Kidney epithelial cell (primary cell): ENCODE data around the gene LIPE. TPM values are rescaled to one million over a fixed set of nuclear protein-coding genes. Genes with fewer than 3 reads are reported as not detected.

Experiments used
- DNase-seq: peaks from one replicate; pipeline ENCODE4 v3.0.0-alpha.2; 2010; ENCODE audit warnings: low read depth
- H3K27me3 ChIP-seq: 2 replicates; pipeline ENCODE4 v1.6.0; 2011; ENCODE audit warnings: low read length; ENCODE audit not compliant: control insufficient read depth, insufficient read depth
- H3K36me3 ChIP-seq: 2 replicates; pipeline ENCODE4 v1.5.1; 2011; ENCODE audit warnings: low read length; ENCODE audit not compliant: control insufficient read depth, insufficient read depth
- H3K4me3 ChIP-seq: 2 replicates; pipeline ENCODE4 v1.5.1; 2011; ENCODE audit warnings: low read depth, mild to moderate bottlenecking, control low read depth, low read length
- CTCF ChIP-seq: IDR thresholded peaks from 2 replicates; pipeline ENCODE4 v1.5.1; 2011; ENCODE audit warnings: mild to moderate bottlenecking, moderate library complexity, low read length, control low read depth, inconsistent platforms; ENCODE audit not compliant: insufficient read depth, poor library complexity, severe bottlenecking
- total RNA-seq: library from RNA; depleted of rRNA; stranded (reverse); fragments of >200 nt; gene quantifications from 2 replicates; pipeline ENCODE4 v1.2.3, GENCODE V29; 2015

Gene LIPE
- total RNA-seq, 1 donor from 2014 or later: 3.7 TPM

- H3K27me3 ChIP-seq: no peaks in the 10 kb centered on the region
- no peak overlapping the region for H3K4me3 ChIP-seq
- no peaks in the 10 kb centered on the region for H3K36me3 ChIP-seq
- TF ChIP-seq CTCF: no peak
- no peak for DNase-seq
These were observed 44.5 kb upstream of the LIPE start for GRCh38 chr19:42471554-42472249.

GRCh38 chr19:42469311-42470235, 42.4 kb upstream of the LIPE start:
- H3K4me3 ChIP-seq: no peak overlapping the region
- no peak for DNase-seq
- H3K36me3 ChIP-seq: no peaks in the 10 kb centered on the region
- H3K27me3 ChIP-seq: no peaks in the 10 kb centered on the region
- TF ChIP-seq CTCF: no peak

- DNase-seq: no peak
- Histone ChIP-seq H3K27me3 (no peaks in the 10 kb centered on the region), H3K36me3 (no peaks in the 10 kb centered on the region), H3K4me3 (no peak overlapping the region)
- TF ChIP-seq CTCF: no peak
These were observed 41.1 kb upstream of the LIPE start for GRCh38 chr19:42468273-42468796.

- no peak for TF ChIP-seq CTCF
- DNase-seq: no peak
- Histone ChIP-seq H3K4me3 (no peak overlapping the region), H3K27me3 (no peaks in the 10 kb centered on the region), H3K36me3 (no peaks in the 10 kb centered on the region)
These were observed 40.1 kb upstream of the LIPE start for GRCh38 chr19:42467183-42467760.

GRCh38 chr19:42466521-42467182, 39.5 kb upstream of the LIPE start:
- no peaks in the 10 kb centered on the region for H3K36me3 ChIP-seq
- no peak for TF ChIP-seq CTCF
- no peak for DNase-seq
- no peak overlapping the region for H3K4me3 ChIP-seq
- H3K27me3 ChIP-seq: no peaks in the 10 kb centered on the region
